ENCODE measurements around the gene APOC4.

Gene APOC4

DNA sequence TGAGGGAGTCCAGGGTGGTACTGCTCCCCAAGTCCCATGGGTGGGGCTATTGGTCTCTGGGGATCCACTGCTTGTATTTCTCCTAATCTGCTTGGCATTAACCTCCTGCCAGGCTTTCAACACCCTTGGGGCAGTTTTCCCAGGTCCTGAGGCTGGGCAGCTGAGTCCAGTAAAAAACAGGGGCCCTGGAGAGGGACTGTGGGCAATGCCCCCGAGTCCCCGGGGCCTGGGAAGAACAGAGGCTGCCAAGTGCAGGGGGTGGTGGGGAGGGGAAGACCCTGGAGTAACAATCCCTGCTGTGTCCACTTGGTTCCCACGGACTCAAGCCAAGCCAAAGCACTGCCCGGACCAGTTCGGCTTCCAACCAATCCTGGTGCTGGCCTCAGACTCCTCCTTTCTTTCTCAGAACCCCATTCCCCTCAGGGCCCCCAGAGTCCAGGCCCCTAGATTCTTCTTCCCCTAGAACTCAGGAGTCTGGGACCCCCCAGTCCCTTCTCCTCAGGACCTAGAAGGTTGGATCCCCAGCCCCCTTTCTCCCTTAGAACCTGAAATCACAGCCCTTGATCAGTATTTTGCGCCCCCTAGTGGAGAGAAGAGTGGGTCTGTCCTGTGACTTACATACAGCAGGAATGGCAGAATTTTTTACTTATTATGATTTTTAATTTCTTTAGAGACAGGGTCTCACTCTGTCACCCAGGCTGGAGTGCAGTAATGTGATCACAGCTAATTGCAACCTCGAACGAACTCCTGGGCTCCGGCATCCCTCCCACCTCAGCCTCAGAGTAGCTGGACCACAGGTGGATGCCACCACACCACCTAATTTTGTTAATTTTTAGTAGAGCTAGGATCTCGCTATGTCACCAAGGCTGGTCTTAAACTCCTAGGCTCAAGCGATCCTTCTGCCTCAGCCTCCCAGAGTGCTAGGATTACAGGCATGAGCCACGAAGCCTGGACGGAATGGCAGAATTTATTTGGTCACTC is 9.4 kb downstream of the APOC4 start:
- Histone ChIP-seq H3K27me3 (replicated peaks; ENCODE audit: control insufficient read depth, insufficient read depth, low read length) (no peaks in the 10 kb centered on the region), H3K36me3 (ENCODE audit: control insufficient read depth, insufficient read depth, low read length, severe bottlenecking) (peaks cover 3% of the 10 kb centered on the region), H3K4me3 (ENCODE audit: low read length) (no peak overlapping the region), H3K9ac (ENCODE audit: low read length) (peak overlapping the region; percentile 74), H3K9me3 (ENCODE audit: control insufficient read depth, low read length) (no peaks in the 10 kb centered on the region), H3K4me1 (ENCODE audit: control insufficient read depth, insufficient read depth, low read length) (peaks cover 25% of the 10 kb centered on the region)
- peak; percentile 96 for DNase-seq (ENCODE audit: low read depth)

DNA sequence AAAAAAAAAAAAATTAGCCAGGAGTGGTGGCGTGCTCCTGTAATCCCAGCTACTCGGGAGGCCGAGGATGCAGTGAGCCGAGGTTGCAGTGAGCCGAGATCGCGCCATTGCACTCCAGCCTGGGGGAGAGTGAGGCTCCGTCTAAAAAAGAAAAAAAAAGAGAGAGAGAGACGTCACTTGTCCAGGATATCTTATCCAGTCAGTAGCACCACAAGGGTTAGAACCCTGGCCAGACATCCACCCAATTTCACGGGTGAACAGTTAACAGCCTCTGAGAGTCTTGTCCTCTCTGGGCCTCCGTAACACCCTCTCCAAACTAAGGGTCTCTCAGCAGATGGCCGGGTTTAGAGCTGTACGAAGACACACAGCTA is 12.2 kb downstream of the APOC4 start:
- peak overlapping the region; percentile 93 for H3K4me3 ChIP-seq (ENCODE audit: low read length)
- peaks cover 41% of the 10 kb centered on the region for H3K4me1 ChIP-seq (ENCODE audit: control insufficient read depth, insufficient read depth, low read length)
- no peaks in the 10 kb centered on the region for H3K9me3 ChIP-seq (ENCODE audit: control insufficient read depth, low read length)
- peaks cover 3% of the 10 kb centered on the region for H3K36me3 ChIP-seq (ENCODE audit: control insufficient read depth, insufficient read depth, low read length, severe bottlenecking)
- H3K27me3 ChIP-seq (replicated peaks; ENCODE audit: control insufficient read depth, insufficient read depth, low read length): no peaks in the 10 kb centered on the region
- H3K9ac ChIP-seq (ENCODE audit: low read length): peak overlapping the region; percentile 95
- DNase-seq (ENCODE audit: low read depth): no peak

DNA sequence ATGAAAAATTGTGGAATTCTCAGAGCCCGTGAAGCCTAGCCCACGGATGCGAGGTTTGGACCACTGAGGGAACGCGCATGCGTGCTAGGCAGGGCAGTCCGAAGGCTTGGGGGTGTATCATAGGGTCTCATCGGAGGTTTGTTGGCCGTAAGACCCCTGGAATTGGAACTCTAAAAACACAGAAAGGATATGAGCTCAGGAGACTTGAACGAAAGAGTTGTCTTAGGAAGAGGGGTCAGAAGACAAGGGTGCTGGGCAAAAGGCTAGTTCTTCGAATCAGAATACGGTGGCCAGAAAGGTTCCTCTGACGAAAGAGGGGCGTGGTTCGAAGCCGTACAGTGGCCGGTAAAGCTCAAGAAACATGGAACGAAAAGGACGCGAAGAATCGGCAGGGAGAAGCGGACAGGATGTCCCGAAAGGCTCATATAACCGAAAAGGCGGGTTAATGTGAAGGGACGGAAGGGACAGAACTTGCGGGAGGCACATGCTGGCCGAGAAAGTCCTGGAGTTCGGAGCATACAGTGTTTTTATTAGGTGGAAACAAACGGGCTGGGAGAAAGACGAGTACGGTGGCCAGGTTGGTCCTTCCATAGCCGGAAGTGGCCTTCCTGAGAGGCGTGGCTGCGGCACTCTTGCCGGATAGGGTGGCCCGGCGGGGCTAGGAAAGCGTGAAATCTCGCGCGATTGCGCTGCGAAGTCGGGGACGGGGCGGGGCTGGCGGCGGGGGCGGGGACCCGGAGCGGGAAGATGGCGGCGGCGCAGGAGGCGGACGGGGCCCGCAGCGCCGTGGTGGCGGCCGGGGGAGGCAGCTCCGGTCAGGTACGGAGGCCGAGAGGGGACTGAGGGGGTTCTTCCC is 12.8 kb downstream of the APOC4 start, which contains the start of gene CLPTM1:
TSS of gene CLPTM1 (plus strand) at position 732 of the 856 bp plus-strand sequence. CDS start at position 748, 16 bp downstream.
- DNase-seq (ENCODE audit: low read depth): peak; percentile 99

GRCh38 chr19:44955505-44956439 is 13.7 kb downstream of the APOC4 start:
- Histone ChIP-seq H3K36me3 (ENCODE audit: control insufficient read depth, insufficient read depth, low read length, severe bottlenecking) (peaks cover 7% of the 10 kb centered on the region), H3K9me3 (ENCODE audit: control insufficient read depth, low read length) (no peaks in the 10 kb centered on the region), H3K9ac (ENCODE audit: low read length) (peak overlapping the region; percentile 95), H3K4me1 (ENCODE audit: control insufficient read depth, insufficient read depth, low read length) (peaks cover 37% of the 10 kb centered on the region), H3K4me3 (ENCODE audit: low read length) (peak overlapping the region; percentile 93), H3K27me3 (replicated peaks; ENCODE audit: control insufficient read depth, insufficient read depth, low read length) (no peaks in the 10 kb centered on the region)
- peak; percentile 24 for DNase-seq (ENCODE audit: low read depth)

More for the DNA sequence above, 12.8 kb downstream of the APOC4 start, which contains the start of gene CLPTM1:
- H3K27me3 ChIP-seq (replicated peaks; ENCODE audit: control insufficient read depth, insufficient read depth, low read length): no peaks in the 10 kb centered on the region
- peak within 1 kb of the TSS; percentile 95 for H3K9ac ChIP-seq (ENCODE audit: low read length)
- H3K4me3 ChIP-seq (ENCODE audit: low read length): peak within 1 kb of the TSS; percentile 93
- H3K36me3 ChIP-seq (ENCODE audit: control insufficient read depth, insufficient read depth, low read length, severe bottlenecking): peaks cover 3% of the 10 kb centered on the region
- peaks cover 41% of the 10 kb centered on the region for H3K4me1 ChIP-seq (ENCODE audit: control insufficient read depth, insufficient read depth, low read length)
- H3K9me3 ChIP-seq (ENCODE audit: control insufficient read depth, low read length): no peaks in the 10 kb centered on the region

DNA sequence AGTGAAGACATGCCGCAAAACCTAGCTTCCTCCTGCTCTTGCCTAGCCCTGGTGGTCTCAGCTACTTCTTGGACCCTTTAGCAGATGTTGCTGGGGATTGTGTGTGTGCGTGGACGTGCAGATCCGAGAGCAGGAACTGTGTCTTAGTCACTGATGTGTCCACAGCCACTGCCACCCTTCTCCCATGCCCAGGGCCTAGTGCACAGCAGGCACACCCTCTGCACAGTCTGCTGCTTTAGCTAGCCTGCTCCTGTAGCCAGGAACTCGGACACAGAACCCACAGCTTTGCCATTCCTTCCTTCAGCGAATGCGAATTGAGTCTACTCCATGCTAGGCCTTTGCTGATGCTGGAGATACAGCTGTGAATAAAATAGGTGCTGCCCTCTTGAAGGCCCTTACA is 15.5 kb downstream of the APOC4 start:
- H3K4me1 ChIP-seq (ENCODE audit: control insufficient read depth, insufficient read depth, low read length): peaks cover 25% of the 10 kb centered on the region
- H3K9ac ChIP-seq (ENCODE audit: low read length): peak overlapping the region; percentile 95
- no peaks in the 10 kb centered on the region for H3K27me3 ChIP-seq (replicated peaks; ENCODE audit: control insufficient read depth, insufficient read depth, low read length)
- no peaks in the 10 kb centered on the region for H3K9me3 ChIP-seq (ENCODE audit: control insufficient read depth, low read length)
- peaks cover 24% of the 10 kb centered on the region for H3K36me3 ChIP-seq (ENCODE audit: control insufficient read depth, insufficient read depth, low read length, severe bottlenecking)
- peak overlapping the region; percentile 93 for H3K4me3 ChIP-seq (ENCODE audit: low read length)
- DNase-seq (ENCODE audit: low read depth): no peak

DNA sequence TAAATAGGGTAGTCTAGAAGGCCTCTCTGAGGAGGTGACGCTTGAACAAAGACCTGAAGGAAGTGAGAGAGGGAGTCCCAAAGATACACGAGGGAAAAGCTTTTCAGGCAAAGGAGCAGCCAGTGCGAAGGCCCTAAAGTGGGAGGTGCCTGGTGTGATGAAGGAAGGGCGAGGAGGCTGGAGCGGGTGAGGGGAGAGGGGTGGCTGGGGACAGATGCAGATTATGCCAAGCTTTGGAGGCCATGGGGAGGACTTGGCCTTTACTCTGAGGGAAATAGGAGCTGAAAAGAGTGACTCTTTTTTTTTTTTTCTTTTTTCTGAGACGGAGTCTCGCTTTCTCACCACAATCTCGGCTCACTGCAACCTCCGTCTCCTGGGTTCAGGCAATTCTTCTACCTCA is 16.1 kb downstream of the APOC4 start:
- H3K4me3 ChIP-seq (ENCODE audit: low read length): no peak overlapping the region
- peaks cover 25% of the 10 kb centered on the region for H3K4me1 ChIP-seq (ENCODE audit: control insufficient read depth, insufficient read depth, low read length)
- no peaks in the 10 kb centered on the region for H3K27me3 ChIP-seq (replicated peaks; ENCODE audit: control insufficient read depth, insufficient read depth, low read length)
- H3K9me3 ChIP-seq (ENCODE audit: control insufficient read depth, low read length): no peaks in the 10 kb centered on the region
- H3K9ac ChIP-seq (ENCODE audit: low read length): peak overlapping the region; percentile 95
- no peak for DNase-seq (ENCODE audit: low read depth)
- H3K36me3 ChIP-seq (ENCODE audit: control insufficient read depth, insufficient read depth, low read length, severe bottlenecking): peaks cover 25% of the 10 kb centered on the region

DNA sequence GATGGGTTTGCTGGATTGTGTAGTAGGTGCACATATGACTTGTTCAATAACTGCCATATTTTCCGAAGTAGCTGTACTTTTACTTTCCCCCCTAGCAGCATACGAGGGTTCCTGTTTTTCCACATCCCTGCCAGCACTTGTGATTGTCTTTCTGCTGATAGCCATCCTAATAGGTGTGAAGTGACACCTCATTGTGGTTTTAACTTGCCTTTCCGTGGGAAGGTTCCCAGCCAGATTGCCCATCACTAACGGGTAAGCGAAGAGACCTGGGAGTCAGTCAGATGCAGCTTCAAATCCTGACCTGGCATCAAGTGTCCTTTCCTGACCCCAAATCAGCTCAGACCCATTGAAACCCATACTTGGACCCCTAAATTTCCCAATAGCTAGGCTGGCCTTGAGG is 17.7 kb downstream of the APOC4 start:
- no peak overlapping the region for H3K9ac ChIP-seq (ENCODE audit: low read length)
- no peak overlapping the region for H3K4me3 ChIP-seq (ENCODE audit: low read length)
- DNase-seq (ENCODE audit: low read depth): no peak
- H3K36me3 ChIP-seq (ENCODE audit: control insufficient read depth, insufficient read depth, low read length, severe bottlenecking): peaks cover 33% of the 10 kb centered on the region
- H3K9me3 ChIP-seq (ENCODE audit: control insufficient read depth, low read length): no peaks in the 10 kb centered on the region
- H3K27me3 ChIP-seq (replicated peaks; ENCODE audit: control insufficient read depth, insufficient read depth, low read length): no peaks in the 10 kb centered on the region
- H3K4me1 ChIP-seq (ENCODE audit: control insufficient read depth, insufficient read depth, low read length): peaks cover 25% of the 10 kb centered on the region

GRCh38 chr19:44960906-44961728 is 19.1 kb downstream of the APOC4 start:
- H3K9me3 ChIP-seq (ENCODE audit: control insufficient read depth, low read length): no peaks in the 10 kb centered on the region
- peaks cover 23% of the 10 kb centered on the region for H3K4me1 ChIP-seq (ENCODE audit: control insufficient read depth, insufficient read depth, low read length)
- H3K27me3 ChIP-seq (replicated peaks; ENCODE audit: control insufficient read depth, insufficient read depth, low read length): no peaks in the 10 kb centered on the region
- H3K9ac ChIP-seq (ENCODE audit: low read length): no peak overlapping the region
- H3K4me3 ChIP-seq (ENCODE audit: low read length): no peak overlapping the region
- H3K36me3 ChIP-seq (ENCODE audit: control insufficient read depth, insufficient read depth, low read length, severe bottlenecking): peaks cover 37% of the 10 kb centered on the region
- DNase-seq (ENCODE audit: low read depth): no peak

DNA sequence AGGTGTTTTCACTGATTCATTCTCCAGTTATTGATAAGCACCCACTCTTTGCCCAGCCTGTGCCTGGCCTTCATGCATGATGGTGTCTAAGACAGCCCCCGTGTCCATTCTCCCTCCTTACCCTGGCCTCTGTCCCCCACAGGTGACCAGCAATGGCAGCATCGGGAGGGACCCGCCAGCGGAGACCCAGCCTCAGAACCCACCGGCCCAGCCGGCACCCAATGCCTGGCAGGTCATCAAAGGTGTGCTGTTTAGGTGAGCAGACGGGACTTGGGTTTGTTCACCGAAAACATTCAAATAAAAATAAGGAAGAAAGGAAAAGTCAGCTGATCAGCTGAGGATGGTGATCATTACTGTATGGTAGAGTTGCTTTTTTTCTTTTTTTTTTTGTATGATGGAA is 19.8 kb downstream of the APOC4 start:
- DNase-seq (ENCODE audit: low read depth): no peak
- H3K9me3 ChIP-seq (ENCODE audit: control insufficient read depth, low read length): no peaks in the 10 kb centered on the region
- H3K36me3 ChIP-seq (ENCODE audit: control insufficient read depth, insufficient read depth, low read length, severe bottlenecking): peaks cover 42% of the 10 kb centered on the region

DNA sequence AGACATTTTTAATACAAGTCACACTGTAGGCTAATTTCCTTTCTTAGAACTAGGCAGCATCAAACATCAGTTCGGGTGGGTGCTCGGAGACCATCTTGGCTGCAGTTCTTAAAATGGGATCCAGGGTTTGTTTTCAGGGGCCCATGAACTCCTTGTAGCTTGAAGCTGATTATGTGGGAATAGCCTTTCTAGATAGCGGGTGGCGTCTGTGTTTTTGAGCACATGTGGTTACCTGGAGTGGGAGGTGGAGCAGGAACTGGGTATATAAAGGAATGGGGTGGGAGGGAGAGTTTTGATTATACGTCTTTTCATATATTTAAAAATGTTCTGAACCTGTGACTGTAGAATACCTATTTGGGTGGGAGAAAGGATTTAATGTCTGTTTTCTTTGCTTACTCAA is 26.1 kb downstream of the APOC4 start:
- no peak overlapping the region for H3K4me3 ChIP-seq (ENCODE audit: low read length)
- H3K4me1 ChIP-seq (ENCODE audit: control insufficient read depth, insufficient read depth, low read length): no peaks in the 10 kb centered on the region
- H3K9me3 ChIP-seq (ENCODE audit: control insufficient read depth, low read length): no peaks in the 10 kb centered on the region
- peaks cover 45% of the 10 kb centered on the region for H3K36me3 ChIP-seq (ENCODE audit: control insufficient read depth, insufficient read depth, low read length, severe bottlenecking)
- no peak for DNase-seq (ENCODE audit: low read depth)
- H3K27me3 ChIP-seq (replicated peaks; ENCODE audit: control insufficient read depth, insufficient read depth, low read length): no peaks in the 10 kb centered on the region
- no peak overlapping the region for H3K9ac ChIP-seq (ENCODE audit: low read length)

More for the DNA sequence above, 19.8 kb downstream of the APOC4 start:
- Histone ChIP-seq H3K4me3 (ENCODE audit: low read length) (no peak overlapping the region), H3K4me1 (ENCODE audit: control insufficient read depth, insufficient read depth, low read length) (peaks cover 16% of the 10 kb centered on the region), H3K27me3 (replicated peaks; ENCODE audit: control insufficient read depth, insufficient read depth, low read length) (no peaks in the 10 kb centered on the region), H3K9ac (ENCODE audit: low read length) (no peak overlapping the region)

Data from adipocyte (in vitro differentiated cells).